ENCODE results near the gene MMS22L.

DNA sequence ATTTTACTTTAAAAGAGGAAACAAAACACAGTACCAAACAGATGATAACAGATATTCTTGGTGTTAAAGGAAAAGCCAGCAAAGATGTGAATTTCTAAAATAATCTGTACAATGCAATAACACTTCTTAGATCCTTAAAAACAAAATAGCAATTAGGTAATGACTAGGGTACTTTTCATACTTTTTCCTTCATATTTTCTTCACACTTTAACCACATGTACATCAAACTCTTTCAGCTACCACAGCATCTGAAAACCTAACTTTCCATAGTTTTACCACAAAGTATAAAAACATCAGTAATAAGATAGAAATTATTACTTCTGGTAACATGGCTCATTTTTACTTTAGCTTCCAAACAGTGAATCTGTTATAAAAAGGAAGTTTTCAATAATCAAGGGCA is 141.3 kb downstream of the MMS22L start:
- TF ChIP-seq POLR2A (IDR thresholded peaks at IDR 0.05) (no peak), CTCF (IDR thresholded peaks at IDR 0.05) (no peak), POLR2AphosphoS5 (IDR thresholded peaks at IDR 0.05) (no peak), EP300 (IDR thresholded peaks at IDR 0.05) (no peak)
